ENCODE measurements around the gene RAP2A. TPM values are rescaled to one million over a fixed set of nuclear protein-coding genes. Genes with fewer than 3 reads are reported as not detected.

Gene RAP2A
- total RNA-seq, 1 experiment from 2014 or later = 32.1 TPM

DNA sequence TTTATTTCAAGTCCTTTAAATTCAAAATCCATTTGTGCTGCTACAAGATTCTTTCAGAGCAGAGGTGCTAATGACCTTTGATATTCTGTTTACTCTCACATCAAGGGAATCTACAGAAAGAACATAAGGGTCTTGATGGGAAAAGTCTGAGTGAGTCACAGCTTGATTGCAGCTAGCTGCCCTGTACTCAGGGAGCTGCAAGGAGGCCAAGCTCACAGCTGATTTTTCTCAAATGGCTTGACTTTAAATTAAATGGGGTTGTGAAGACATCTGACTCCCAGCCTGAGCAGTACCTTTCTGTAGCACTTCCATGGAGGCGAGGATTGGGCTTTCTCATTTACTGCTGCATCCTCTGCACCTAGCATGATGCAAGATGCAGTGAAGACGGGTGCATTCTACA is 62.5 kb downstream of the RAP2A start:
- no peaks in the 10 kb centered on the region for H3K36me3 Mint-ChIP-seq (ENCODE audit: insufficient read depth in 1 of 3, low read depth in 3 of 3)
- Histone ChIP-seq H2BK20ac (ENCODE audit: low read depth, low read length, poor library complexity, severe bottlenecking) (no peak overlapping the region), H3K27me3 (ENCODE audit: insufficient read depth, low read length) (no peaks in the 10 kb centered on the region), H2BK120ac (ENCODE audit: low read depth, low read length, poor library complexity, severe bottlenecking) (no peak overlapping the region), H3T11ph (ENCODE audit: low read length) (no peak overlapping the region), H4K8ac (replicated peaks; ENCODE audit: insufficient read length, low read depth, low read length) (no peak overlapping the region), H3K56ac (ENCODE audit: insufficient read length, low read depth, low read length) (no peak overlapping the region), H3K23ac (ENCODE audit: insufficient read length, low read depth, low read length) (no peak overlapping the region), H3K14ac (ENCODE audit: insufficient read depth, low read length) (no peak overlapping the region), H4K20me1 (ENCODE audit: control insufficient read depth, insufficient read depth, insufficient read length) (no peaks in the 10 kb centered on the region), H3K9me3 (ENCODE audit: control insufficient read depth, low read depth, low read length) (no peaks in the 10 kb centered on the region), H3K4ac (ENCODE audit: low read depth, low read length) (no peak overlapping the region), H2AFZ (ENCODE audit: low read length) (no peak overlapping the region), H2BK15ac (ENCODE audit: low read depth, low read length) (no peak overlapping the region), H3K4me2 (ENCODE audit: insufficient read depth, insufficient read length, low read length) (no peak overlapping the region), H3K18ac (ENCODE audit: insufficient read length, low read depth, low read length) (no peak overlapping the region), H3K23me2 (ENCODE audit: insufficient read length, low read depth, low read length, poor library complexity, severe bottlenecking) (no peaks in the 10 kb centered on the region), H3K79me2 (ENCODE audit: insufficient read depth, low read length) (no peaks in the 10 kb centered on the region), H3K4me1 (ENCODE audit: insufficient read depth, low read length) (no peaks in the 10 kb centered on the region), H2BK5ac (ENCODE audit: insufficient read length, low read length) (no peak overlapping the region), H2BK12ac (ENCODE audit: insufficient read length, low read depth, low read length) (no peak overlapping the region), H3K79me1 (ENCODE audit: insufficient read depth, low read depth, low read length, poor library complexity, severe bottlenecking) (no peaks in the 10 kb centered on the region), H3K27ac (ENCODE audit: insufficient read length, low read depth, low read length) (no peak overlapping the region), H3K9ac (ENCODE audit: extremely low read depth, insufficient read length, low read length) (no peak overlapping the region), H4K5ac (ENCODE audit: insufficient read length, low read depth, low read length) (no peak overlapping the region), H2AK5ac (ENCODE audit: insufficient read length, low read length) (no peak overlapping the region), H4K91ac (ENCODE audit: insufficient read length, low read depth, low read length) (no peak overlapping the region)
- H3K4me3 Mint-ChIP-seq = no peak overlapping the region
- DNase-seq = no peak
- H3K9me3 Mint-ChIP-seq = peaks cover 2 to 3% of the 10 kb centered on the region in 2 experiments; a peak in 3 of 5 replicates
- TF ChIP-seq, protein P1, sequence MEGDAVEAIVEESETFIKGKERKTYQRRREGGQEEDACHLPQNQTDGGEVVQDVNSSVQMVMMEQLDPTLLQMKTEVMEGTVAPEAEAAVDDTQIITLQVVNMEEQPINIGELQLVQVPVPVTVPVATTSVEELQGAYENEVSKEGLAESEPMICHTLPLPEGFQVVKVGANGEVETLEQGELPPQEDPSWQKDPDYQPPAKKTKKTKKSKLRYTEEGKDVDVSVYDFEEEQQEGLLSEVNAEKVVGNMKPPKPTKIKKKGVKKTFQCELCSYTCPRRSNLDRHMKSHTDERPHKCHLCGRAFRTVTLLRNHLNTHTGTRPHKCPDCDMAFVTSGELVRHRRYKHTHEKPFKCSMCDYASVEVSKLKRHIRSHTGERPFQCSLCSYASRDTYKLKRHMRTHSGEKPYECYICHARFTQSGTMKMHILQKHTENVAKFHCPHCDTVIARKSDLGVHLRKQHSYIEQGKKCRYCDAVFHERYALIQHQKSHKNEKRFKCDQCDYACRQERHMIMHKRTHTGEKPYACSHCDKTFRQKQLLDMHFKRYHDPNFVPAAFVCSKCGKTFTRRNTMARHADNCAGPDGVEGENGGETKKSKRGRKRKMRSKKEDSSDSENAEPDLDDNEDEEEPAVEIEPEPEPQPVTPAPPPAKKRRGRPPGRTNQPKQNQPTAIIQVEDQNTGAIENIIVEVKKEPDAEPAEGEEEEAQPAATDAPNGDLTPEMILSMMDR (conservative IDR thresholded peaks at IDR 0.05) = no peak
- peaks cover 0 to 3% of the 10 kb centered on the region in 2 experiments; a peak in 2 of 4 replicates for H3K4me1 Mint-ChIP-seq
- no peaks in the 10 kb centered on the region for H3K27me3 Mint-ChIP-seq (ENCODE audit: low read depth)
- no CpG with 5 or more reads among the region's 2 CpGs for WGBS (ENCODE audit: extremely low coverage, insufficient read length, low lambda C conversion rate)
- no peak overlapping the region for H3K27ac Mint-ChIP-seq
